HEK293 (cell line): Measurements from ENCODE around the gene NSMCE1.
A peak's percentile ranks its signal among the peaks of the same experiment; 100 is the strongest.

Source experiments
- CTCF ChIA-PET: fragments of 350-600 bp; formaldehyde crosslinking; extraction: SDS; loops from one replicate; lab custom pipeline; 2021; ENCODE audit warnings: antibody characterized with exemption; lab: Yijun Ruan, JAX
- POLR2A ChIA-PET: fragments of 300-600 bp; formaldehyde crosslinking; extraction: SDS; loops from one replicate; lab custom pipeline; 2020; ENCODE audit warnings: antibody characterized with exemption, inconsistent platforms; lab: Yijun Ruan, JAX
- H3K27ac ChIP-seq: fragments of 200-500 bp; sonication (Bioruptor generic); 2 replicates; pipeline ENCODE4 v1.5.1; 2014; ENCODE audit warnings: low read depth, low read length, control low read depth, inconsistent platforms; ENCODE audit errors: extremely low read depth
- H3K36me3 ChIP-seq, 2 experiments: fragments of 200-500 bp in 1 of 2; sonication (Bioruptor generic) in 1 of 2; 1 replicate in 1 of 2; 2 replicates in 1 of 2; pipeline ENCODE4 v1.5.1; 2014 to 2017; ENCODE audit warnings: inconsistent platforms in 2 of 2, low read length in 2 of 2; ENCODE audit not compliant: control insufficient read depth in 2 of 2, insufficient read depth in 1 of 2
- H3K4me1 ChIP-seq: fragments of 200-500 bp; sonication (Bioruptor generic); 2 replicates; pipeline ENCODE4 v1.5.1; 2014; ENCODE audit warnings: mild to moderate bottlenecking, low read length, inconsistent platforms; ENCODE audit not compliant: control insufficient read depth, insufficient read depth
- H3K4me3 ChIP-seq: 2 replicates; pipeline ENCODE4 v1.5.1; 2011; ENCODE audit warnings: low read depth, mild to moderate bottlenecking, control low read depth, low read length, moderate library complexity
- H3K9me3 ChIP-seq: fragments of 200-500 bp; sonication (Bioruptor generic); 2 replicates; pipeline ENCODE4 v1.5.1; 2014; ENCODE audit warnings: low read depth, low read length, inconsistent platforms; ENCODE audit not compliant: control insufficient read depth, insufficient read depth
- FEZF1 ChIP-seq: fragments of 450-650 bp; formaldehyde crosslinking; IDR thresholded peaks from 2 replicates; pipeline ENCODE4 v1.5.1; 2016; ENCODE audit warnings: missing biosample characterization, missing genetic modification characterization
- PRDM10 ChIP-seq: fragments of 450-650 bp; formaldehyde crosslinking; IDR thresholded peaks from 2 replicates; pipeline ENCODE4 v1.5.1; 2016; ENCODE audit warnings: missing biosample characterization, missing genetic modification characterization
- PRDM2 ChIP-seq: fragments of 450-650 bp; formaldehyde crosslinking; IDR thresholded peaks from 2 replicates; pipeline ENCODE4 v1.5.1; 2016; ENCODE audit warnings: missing biosample characterization, missing genetic modification characterization, borderline replicate concordance
- SP2 ChIP-seq: fragments of 450-650 bp; formaldehyde crosslinking; IDR thresholded peaks from 2 replicates; pipeline ENCODE4 v1.5.1; 2016; ENCODE audit warnings: missing biosample characterization, missing genetic modification characterization
- ZBTB26 ChIP-seq: fragments of 450-650 bp; formaldehyde crosslinking; optimal IDR thresholded peaks from 2 replicates; pipeline ENCODE3; 2016; ENCODE audit warnings: missing biosample characterization, mild to moderate bottlenecking, missing genetic modification characterization
- ZFHX2 ChIP-seq: fragments of 450-650 bp; formaldehyde crosslinking; conservative IDR thresholded peaks from 2 replicates; pipeline ENCODE4 v1.5.1; 2016; ENCODE audit warnings: missing biosample characterization, missing genetic modification characterization
- ZIC2 ChIP-seq: fragments of 450-650 bp; formaldehyde crosslinking; IDR thresholded peaks from 2 replicates; pipeline ENCODE4 v1.5.1; 2016; ENCODE audit warnings: missing biosample characterization, missing genetic modification characterization
- ZNF138 ChIP-seq: fragments of 450-650 bp; formaldehyde crosslinking; IDR thresholded peaks from 2 replicates; pipeline ENCODE4 v1.5.1; 2016; ENCODE audit warnings: missing biosample characterization, missing genetic modification characterization, borderline replicate concordance
- ZNF2 ChIP-seq: fragments of 450-650 bp; formaldehyde crosslinking; IDR thresholded peaks from 2 replicates; pipeline ENCODE4 v1.5.1; 2016; ENCODE audit warnings: missing biosample characterization, missing genetic modification characterization
- ZNF292 ChIP-seq: fragments of 450-650 bp; formaldehyde crosslinking; IDR thresholded peaks from 2 replicates; pipeline ENCODE4 v1.5.1; 2016; ENCODE audit warnings: low read depth, missing biosample characterization, missing genetic modification characterization, borderline replicate concordance
- ZNF426 ChIP-seq: fragments of 450-650 bp; formaldehyde crosslinking; IDR thresholded peaks from 2 replicates; pipeline ENCODE4 v1.5.1; 2017; ENCODE audit warnings: missing biosample characterization, missing genetic modification characterization, mild to moderate bottlenecking, inconsistent platforms, moderate library complexity
- ZNF580 ChIP-seq: fragments of 450-650 bp; formaldehyde crosslinking; IDR thresholded peaks from 2 replicates; pipeline ENCODE4 v1.5.1; 2016; ENCODE audit warnings: missing biosample characterization, missing genetic modification characterization
- ZNF629 ChIP-seq: fragments of 450-650 bp; formaldehyde crosslinking; IDR thresholded peaks from 2 replicates; pipeline ENCODE4 v1.5.1; 2017; ENCODE audit warnings: missing biosample characterization, missing genetic modification characterization
- ZNF660 ChIP-seq: fragments of 450-650 bp; IDR thresholded peaks from 2 replicates; pipeline ENCODE4 v1.5.1; 2018; ENCODE audit warnings: missing biosample characterization, mild to moderate bottlenecking, missing genetic modification characterization
- ZNF76 ChIP-seq: fragments of 450-650 bp; formaldehyde crosslinking; IDR thresholded peaks from 2 replicates; pipeline ENCODE4; 2016; ENCODE audit warnings: low read depth, missing biosample characterization, missing genetic modification characterization, borderline replicate concordance
- ZNF830 ChIP-seq: fragments of 450-650 bp; IDR thresholded peaks from 2 replicates; pipeline ENCODE4 v1.5.0; 2018; ENCODE audit warnings: missing biosample characterization, missing genetic modification characterization, low read depth, mild to moderate bottlenecking, moderate library complexity

NSMCE1 gene

GRCh38 chr16:27223701-27224100 lies 44.9 kb downstream of the NSMCE1 start (continued):
- TF ChIP-seq ZNF426 (tag by site-specific recombination) (no peak), PRDM10 (no peak), ZNF629 (no peak), ZNF76 (tag by site-specific recombination) (no peak)

GRCh38 chr16:27223226-27223610 lies 45.4 kb downstream of the NSMCE1 start:
- no peak overlapping the region for H3K27ac ChIP-seq
- H3K36me3 ChIP-seq = peaks cover 0 to 36% of the 10 kb centered on the region in 2 experiments; a peak in 2 of 3 replicates
- H3K4me1 ChIP-seq = no peaks in the 10 kb centered on the region
- no peak overlapping the region for H3K4me3 ChIP-seq
- H3K9me3 ChIP-seq = no peaks in the 10 kb centered on the region
- TF ChIP-seq ZNF292 (tag by site-specific recombination) (no peak), SP2 (no peak), ZNF138 (tag by site-specific recombination) (no peak), ZNF580 (tag by site-specific recombination) (no peak)
- POLR2A ChIA-PET = interaction anchor here (1.1 to 1.5 kb wide), 2 partner anchors 13 to 20 kb away, joined by 3 to 7 read pairs; partner anchors contain the start of gene KDM8
- CTCF ChIA-PET = interaction anchor here (2.1 kb wide), 1 partner anchor 11 kb away, joined by 10 read pairs; no protein-coding TSS in a partner anchor

GRCh38 chr16:27222249-27223225 lies 46.0 kb downstream of the NSMCE1 start:
- H3K9me3 ChIP-seq = no peaks in the 10 kb centered on the region
- H3K4me1 ChIP-seq = no peaks in the 10 kb centered on the region
- H3K36me3 ChIP-seq = peaks cover 0 to 36% of the 10 kb centered on the region in 2 experiments; a peak in 2 of 3 replicates
- no peak overlapping the region for H3K27ac ChIP-seq
- POLR2A ChIA-PET = interaction anchor here (1.1 to 1.5 kb wide), 2 partner anchors 12 to 19 kb away, joined by 3 to 7 read pairs; partner anchors contain the start of gene KDM8
- H3K4me3 ChIP-seq = no peak overlapping the region
- CTCF ChIA-PET = interaction anchor here (0.7 to 2.1 kb wide), 3 partner anchors 12 to 153 kb away, joined by 3 to 10 read pairs (median 4); no protein-coding TSS in a partner anchor
- TF ChIP-seq ZBTB26 (tag by site-specific recombination) (no peak), ZNF830 (tag by site-specific recombination) (no peak), ZNF2 (no peak), FEZF1 (no peak), ZNF660 (no peak), PRDM2 (tag by site-specific recombination) (no peak), ZFHX2 (0 out of 2 replicates have a peak, but pooled peaks have one; percentile 7), ZIC2 (tag by site-specific recombination) (0 out of 2 replicates have a peak, but pooled peaks have one; percentile 13)
